MG63 (cell line): ENCODE data around the gene ZNF668. TPM values are rescaled to one million over a fixed set of nuclear protein-coding genes. Genes with fewer than 3 reads are reported as not detected.
"Not testable (repeated sequence)": the region's sequence is repeated elsewhere in the genome, so short reads cannot be mapped to it uniquely, and the experiment has no call there.

Source experiments
- DNase-seq: peaks from one replicate; pipeline ENCODE4 v3.0.0-alpha.2; 2020
- H3K27me3 ChIP-seq: fragments of 250-450 bp; sonication (Bioruptor Pico); 2 replicates; pipeline ENCODE4 v1.5.1; 2020; ENCODE audit warnings: mild to moderate bottlenecking, moderate library complexity
- H3K36me3 ChIP-seq: fragments of 250-450 bp; sonication (Bioruptor Pico); 2 replicates; pipeline ENCODE4 v1.5.1; 2020; ENCODE audit warnings: mild to moderate bottlenecking, moderate library complexity
- H3K4me3 ChIP-seq: fragments of 250-450 bp; sonication (Bioruptor Pico); 2 replicates; pipeline ENCODE4 v1.5.1; 2020; ENCODE audit warnings: mild to moderate bottlenecking, moderate library complexity
- H3K9me3 ChIP-seq: fragments of 250-450 bp; sonication (Bioruptor Pico); 2 replicates; pipeline ENCODE4 v1.5.1; 2020; ENCODE audit warnings: mild to moderate bottlenecking, moderate library complexity
- total RNA-seq: library from RNA; depleted of rRNA; stranded (reverse); fragments of >200 nt; shearing (Covaris generic); gene quantifications from 2 replicates; pipeline ENCODE4 v1.2.3, GENCODE V29; 2014; ENCODE audit warnings: low replicate concordance

Gene ZNF668
- total RNA-seq, 1 experiment from 2014 or later = 47.4 TPM

- Histone ChIP-seq H3K4me3 (no peak overlapping the region), H3K9me3 (no peaks in the 10 kb centered on the region), H3K27me3 (no peaks in the 10 kb centered on the region), H3K36me3 (peaks cover 44% of the 10 kb centered on the region)
- no peak for DNase-seq
These were observed 30.7 kb downstream of the ZNF668 start for GRCh38 chr16:31043352-31043751.

- Histone ChIP-seq H3K4me3 (no peak overlapping the region), H3K36me3 (peaks cover 47% of the 10 kb centered on the region), H3K9me3 (no peaks in the 10 kb centered on the region), H3K27me3 (no peaks in the 10 kb centered on the region)
- no peak for DNase-seq
These were observed 31.2 kb downstream of the ZNF668 start for GRCh38 chr16:31042866-31043265.

- H3K9me3 ChIP-seq = no peaks in the 10 kb centered on the region
- no peaks in the 10 kb centered on the region for H3K27me3 ChIP-seq
- no peak for DNase-seq
- peaks cover 72% of the 10 kb centered on the region for H3K36me3 ChIP-seq
- no peak overlapping the region for H3K4me3 ChIP-seq
These were observed 35.0 kb downstream of the ZNF668 start for GRCh38 chr16:31038993-31039392.

GRCh38 chr16:31036691-31037090 is 37.3 kb downstream of the ZNF668 start:
- Histone ChIP-seq H3K9me3 (no peaks in the 10 kb centered on the region), H3K27me3 (no peaks in the 10 kb centered on the region), H3K4me3 (no peak overlapping the region), H3K36me3 (peaks cover 55% of the 10 kb centered on the region)
- no peak for DNase-seq

- peak; percentile 89 for DNase-seq
- peaks cover 32% of the 10 kb centered on the region for H3K36me3 ChIP-seq
- H3K9me3 ChIP-seq = no peaks in the 10 kb centered on the region
- no peaks in the 10 kb centered on the region for H3K27me3 ChIP-seq
- H3K4me3 ChIP-seq = peak overlapping the region; percentile 90
These were observed 40.1 kb downstream of the ZNF668 start for GRCh38 chr16:31033709-31034492.

GRCh38 chr16:31032736-31033708 is 41.0 kb downstream of the ZNF668 start, which contains the start of gene STX4:
Gene STX4, plus strand, starts transcription at chr16:31033558. Its CDS starts 248 bp downstream, at chr16:31033806.
- DNase-seq = peak; percentile 97
- H3K27me3 ChIP-seq = no peaks in the 10 kb centered on the region
- H3K9me3 ChIP-seq = no peaks in the 10 kb centered on the region
- peak within 1 kb of the TSS; percentile 90 for H3K4me3 ChIP-seq
- peaks cover 25% of the 10 kb centered on the region for H3K36me3 ChIP-seq

GRCh38 chr16:31031276-31031675 is 42.8 kb downstream of the ZNF668 start:
- Histone ChIP-seq H3K27me3 (no peaks in the 10 kb centered on the region), H3K9me3 (no peaks in the 10 kb centered on the region), H3K36me3 (peaks cover 16% of the 10 kb centered on the region)

GRCh38 chr16:31029272-31029671 is 44.8 kb downstream of the ZNF668 start:
- no peaks in the 10 kb centered on the region for H3K27me3 ChIP-seq
- no peak overlapping the region for H3K4me3 ChIP-seq
- peaks cover under 1% of the 10 kb centered on the region for H3K36me3 ChIP-seq
- DNase-seq = no peak
- H3K9me3 ChIP-seq = no peaks in the 10 kb centered on the region

More at GRCh38 chr16:31031276-31031675, 42.8 kb downstream of the ZNF668 start:
- no peak for DNase-seq
- no peak overlapping the region for H3K4me3 ChIP-seq

GRCh38 chr16:31025339-31025738 is 48.7 kb downstream of the ZNF668 start:
- DNase-seq = no peak
- no peaks in the 10 kb centered on the region for H3K27me3 ChIP-seq
- H3K9me3 ChIP-seq = no peaks in the 10 kb centered on the region
- H3K4me3 ChIP-seq = no peak overlapping the region
- no peaks in the 10 kb centered on the region for H3K36me3 ChIP-seq

GRCh38 chr16:31023627-31024226 is 50.3 kb downstream of the ZNF668 start:
- DNase-seq = no peak
- H3K9me3 ChIP-seq = no peaks in the 10 kb centered on the region

GRCh38 chr16:31023252-31023602 is 50.8 kb downstream of the ZNF668 start:
- H3K27me3 ChIP-seq = no peaks in the 10 kb centered on the region
- H3K4me3 ChIP-seq = no peak overlapping the region
- no peaks in the 10 kb centered on the region for H3K9me3 ChIP-seq
- no peaks in the 10 kb centered on the region for H3K36me3 ChIP-seq
- DNase-seq = no peak

More at GRCh38 chr16:31023627-31024226, 50.3 kb downstream of the ZNF668 start:
- no peaks in the 10 kb centered on the region for H3K27me3 ChIP-seq
- H3K4me3 ChIP-seq = no peak overlapping the region
- H3K36me3 ChIP-seq = no peaks in the 10 kb centered on the region

- Histone ChIP-seq H3K36me3 (no peaks in the 10 kb centered on the region), H3K4me3 (no peak overlapping the region), H3K9me3 (no peaks in the 10 kb centered on the region), H3K27me3 (no peaks in the 10 kb centered on the region)
- DNase-seq = no peak
These were observed 51.3 kb downstream of the ZNF668 start for GRCh38 chr16:31022544-31023251.

- H3K36me3 ChIP-seq = no peaks in the 10 kb centered on the region
- DNase-seq = no peak
- no peak overlapping the region for H3K4me3 ChIP-seq
- H3K9me3 ChIP-seq = no peaks in the 10 kb centered on the region
- H3K27me3 ChIP-seq = no peaks in the 10 kb centered on the region
These were observed 53.5 kb downstream of the ZNF668 start for GRCh38 chr16:31020536-31020935.

- DNase-seq, H3K36me3 ChIP-seq: not testable (repeated sequence)
These were observed 56.3 kb downstream of the ZNF668 start for GRCh38 chr16:31017756-31018155.

GRCh38 chr16:31016018-31016417 is 58.0 kb downstream of the ZNF668 start:
- Histone ChIP-seq H3K27me3 (peaks cover 7% of the 10 kb centered on the region), H3K36me3 (no peaks in the 10 kb centered on the region), H3K4me3 (no peak overlapping the region), H3K9me3 (no peaks in the 10 kb centered on the region)
- no peak for DNase-seq

More at GRCh38 chr16:31017756-31018155, 56.3 kb downstream of the ZNF668 start:
- not testable (repeated sequence) for H3K27me3 ChIP-seq, H3K9me3 ChIP-seq, H3K4me3 ChIP-seq

- not testable (repeated sequence) for H3K4me3 ChIP-seq, H3K9me3 ChIP-seq, DNase-seq
These were observed 60.7 kb downstream of the ZNF668 start for GRCh38 chr16:31013292-31013691.

More at GRCh38 chr16:31013292-31013691, 60.7 kb downstream of the ZNF668 start:
- H3K36me3 ChIP-seq, H3K27me3 ChIP-seq: not testable (repeated sequence)
